Neuron (in vitro differentiated cells): Measurements from ENCODE around the gene ANKRD34A.

ENCODE experiments used
- H2AFZ ChIP-seq: one replicate; pipeline ENCODE4 v1.6.1; 2013; ENCODE audit warnings: low read depth, mild to moderate bottlenecking, inconsistent platforms, low read length, moderate library complexity
- H3K27me3 ChIP-seq: one replicate; pipeline ENCODE4 v1.6.1; 2013; ENCODE audit warnings: low read length; ENCODE audit not compliant: insufficient read depth
- H3K36me3 ChIP-seq: one replicate; pipeline ENCODE4 v1.6.1; 2013; ENCODE audit warnings: low read length; ENCODE audit not compliant: insufficient read depth
- H3K4me1 ChIP-seq: one replicate; pipeline ENCODE4 v1.6.1; 2013; ENCODE audit warnings: low read length; ENCODE audit not compliant: insufficient read depth
- H3K4me3 ChIP-seq: 2 replicates; pipeline ENCODE4 v1.5.1; 2013; ENCODE audit warnings: mild to moderate bottlenecking, low read length, moderate library complexity
- H3K9me3 ChIP-seq: one replicate; pipeline ENCODE4 v1.6.1; 2013; ENCODE audit warnings: low read length

ANKRD34A gene

DNA sequence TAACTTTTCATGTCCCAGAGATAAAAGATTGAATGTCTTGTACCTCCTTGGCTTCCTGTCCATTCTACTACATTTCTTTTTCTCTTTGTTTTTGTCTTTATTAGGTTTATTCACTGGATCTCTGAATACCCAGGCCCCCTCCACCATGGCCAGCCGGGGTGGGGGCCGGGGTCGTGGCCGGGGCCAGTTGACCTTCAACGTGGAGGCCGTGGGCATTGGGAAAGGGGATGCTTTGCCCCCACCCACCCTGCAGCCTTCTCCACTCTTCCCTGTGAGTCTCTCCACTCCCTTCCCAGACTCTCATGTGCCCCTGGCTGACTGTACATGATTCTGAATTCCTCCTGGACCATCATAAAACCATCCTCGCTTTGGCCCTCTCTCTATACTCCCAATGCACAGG is 10.3 kb upstream of the ANKRD34A start:
- Histone ChIP-seq H3K4me3 (no peak overlapping the region), H3K36me3 (no peaks in the 10 kb centered on the region), H3K4me1 (peaks cover 18% of the 10 kb centered on the region), H3K9me3 (no peaks in the 10 kb centered on the region), H3K27me3 (no peaks in the 10 kb centered on the region), H2AFZ (no peak overlapping the region)

DNA sequence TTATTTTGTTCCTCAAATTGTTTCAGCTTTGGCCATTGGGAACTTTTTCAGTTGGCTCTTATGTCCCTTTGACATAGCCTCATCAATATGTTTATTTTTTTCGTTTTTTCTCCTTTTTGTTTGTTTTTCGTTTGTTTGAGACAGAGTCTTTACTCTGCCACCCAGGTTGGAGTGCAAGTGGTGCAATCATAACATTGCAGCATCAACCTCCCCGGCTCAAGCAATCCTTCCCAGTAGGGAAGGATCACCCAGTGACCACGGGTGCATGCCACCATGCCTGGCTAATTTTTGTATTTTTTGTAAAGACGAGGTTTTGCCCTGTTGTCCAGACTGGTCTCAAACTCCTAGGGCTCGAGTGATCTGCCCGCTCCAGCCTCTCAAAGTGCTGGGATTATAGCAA is 8.2 kb upstream of the ANKRD34A start:
- Histone ChIP-seq H2AFZ (no peak overlapping the region), H3K27me3 (no peaks in the 10 kb centered on the region), H3K36me3 (no peaks in the 10 kb centered on the region), H3K9me3 (peaks cover under 1% of the 10 kb centered on the region), H3K4me3 (no peak overlapping the region), H3K4me1 (no peaks in the 10 kb centered on the region)

DNA sequence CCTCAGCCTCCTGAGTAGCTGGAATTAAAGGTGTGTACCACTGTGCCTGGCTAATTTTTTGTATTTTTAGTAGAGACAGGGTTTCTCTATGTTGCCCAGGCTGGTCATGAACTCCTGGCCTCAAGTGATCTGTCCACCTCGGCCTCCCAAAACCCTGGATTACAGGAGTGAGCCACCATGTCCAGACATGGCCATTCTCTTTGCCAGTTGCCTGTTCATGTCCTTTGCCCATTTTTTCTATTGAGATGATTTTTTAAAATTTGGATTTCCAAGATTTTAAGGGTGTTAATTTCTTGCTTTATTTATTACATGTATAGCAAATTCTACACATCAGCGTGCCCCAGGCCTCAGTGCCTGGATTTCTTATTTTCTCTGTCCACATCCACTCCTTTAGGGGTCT is 2.9 kb upstream of the ANKRD34A start:
- no peaks in the 10 kb centered on the region for H3K36me3 ChIP-seq
- no peak overlapping the region for H2AFZ ChIP-seq
- no peak overlapping the region for H3K4me3 ChIP-seq
- H3K9me3 ChIP-seq = peaks cover 4% of the 10 kb centered on the region
- no peaks in the 10 kb centered on the region for H3K27me3 ChIP-seq
- peaks cover 19% of the 10 kb centered on the region for H3K4me1 ChIP-seq

DNA sequence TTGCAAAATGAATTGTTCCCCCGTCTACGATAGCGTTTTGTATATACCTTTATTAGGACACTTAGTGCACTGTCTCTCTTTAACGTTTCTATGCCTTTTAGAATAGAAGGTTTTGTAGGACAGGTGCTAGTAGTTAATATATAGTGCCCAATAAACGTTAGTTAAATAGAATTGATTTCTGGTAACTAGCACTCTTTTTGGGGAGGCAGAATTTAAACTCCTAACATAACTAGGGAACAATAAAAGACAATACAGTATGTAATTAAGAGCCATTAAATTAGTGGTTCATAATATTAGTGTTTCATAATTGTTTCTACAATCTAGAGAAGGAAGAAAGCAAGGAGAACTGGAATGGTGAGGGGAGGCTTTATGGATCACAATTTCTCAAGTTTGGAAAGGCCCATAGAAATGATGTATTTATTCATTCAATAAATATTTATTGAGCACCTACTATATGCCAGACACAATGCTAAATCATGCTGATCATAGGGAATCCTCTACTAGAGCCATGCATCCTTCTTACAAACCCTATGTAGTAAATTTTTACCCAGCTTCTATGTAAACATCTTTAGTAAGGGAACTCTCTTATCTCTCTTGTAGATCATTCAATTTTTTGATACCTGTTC is 857 bp upstream of the ANKRD34A start:
- H3K9me3 ChIP-seq = peaks cover 4% of the 10 kb centered on the region
- peak overlapping the region; percentile 77 for H2AFZ ChIP-seq
- no peaks in the 10 kb centered on the region for H3K27me3 ChIP-seq
- H3K36me3 ChIP-seq = no peaks in the 10 kb centered on the region
- H3K4me3 ChIP-seq = peak overlapping the region; percentile 92
- H3K4me1 ChIP-seq = peaks cover 32% of the 10 kb centered on the region

DNA sequence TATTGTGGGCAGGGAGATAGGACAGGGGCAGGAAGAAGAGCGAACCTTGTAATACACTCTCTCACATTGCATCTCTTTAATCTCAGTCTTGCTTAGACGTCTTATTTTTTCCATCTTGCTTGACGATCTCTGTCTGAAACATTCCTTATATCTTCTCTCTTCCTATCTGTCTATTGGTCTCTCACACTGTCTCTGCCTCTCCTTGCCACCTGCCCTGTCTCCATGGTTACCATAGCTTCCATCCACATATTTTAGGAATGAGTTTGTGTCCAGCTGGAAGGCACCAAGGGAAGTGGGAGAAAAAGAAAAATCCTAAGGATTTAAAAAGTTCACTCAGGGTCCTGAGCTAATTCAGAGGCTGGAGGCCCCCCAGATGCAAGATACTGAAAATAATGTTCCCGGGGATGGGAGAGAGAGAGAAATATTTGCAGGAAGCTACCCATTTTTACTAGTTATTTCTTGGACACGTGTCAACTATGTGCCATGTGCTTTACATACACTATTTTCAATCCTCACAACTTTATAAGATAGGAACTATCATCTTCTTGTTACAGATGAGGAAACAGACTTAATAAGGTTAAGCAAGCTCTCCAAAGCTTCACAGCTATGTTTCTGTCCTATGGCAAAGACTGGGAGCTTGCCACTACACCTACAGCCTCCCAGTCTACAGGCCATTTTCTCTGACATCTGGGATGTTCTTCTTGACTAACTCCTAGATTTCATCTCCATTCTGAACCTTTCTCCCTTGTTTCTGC is 933 bp downstream of the ANKRD34A start:
- H3K4me1 ChIP-seq = peaks cover 45% of the 10 kb centered on the region
- H3K36me3 ChIP-seq = no peaks in the 10 kb centered on the region
- H3K9me3 ChIP-seq = peaks cover 4% of the 10 kb centered on the region
- no peaks in the 10 kb centered on the region for H3K27me3 ChIP-seq
- H2AFZ ChIP-seq = peak overlapping the region; percentile 77
- H3K4me3 ChIP-seq = peak overlapping the region; percentile 92

DNA sequence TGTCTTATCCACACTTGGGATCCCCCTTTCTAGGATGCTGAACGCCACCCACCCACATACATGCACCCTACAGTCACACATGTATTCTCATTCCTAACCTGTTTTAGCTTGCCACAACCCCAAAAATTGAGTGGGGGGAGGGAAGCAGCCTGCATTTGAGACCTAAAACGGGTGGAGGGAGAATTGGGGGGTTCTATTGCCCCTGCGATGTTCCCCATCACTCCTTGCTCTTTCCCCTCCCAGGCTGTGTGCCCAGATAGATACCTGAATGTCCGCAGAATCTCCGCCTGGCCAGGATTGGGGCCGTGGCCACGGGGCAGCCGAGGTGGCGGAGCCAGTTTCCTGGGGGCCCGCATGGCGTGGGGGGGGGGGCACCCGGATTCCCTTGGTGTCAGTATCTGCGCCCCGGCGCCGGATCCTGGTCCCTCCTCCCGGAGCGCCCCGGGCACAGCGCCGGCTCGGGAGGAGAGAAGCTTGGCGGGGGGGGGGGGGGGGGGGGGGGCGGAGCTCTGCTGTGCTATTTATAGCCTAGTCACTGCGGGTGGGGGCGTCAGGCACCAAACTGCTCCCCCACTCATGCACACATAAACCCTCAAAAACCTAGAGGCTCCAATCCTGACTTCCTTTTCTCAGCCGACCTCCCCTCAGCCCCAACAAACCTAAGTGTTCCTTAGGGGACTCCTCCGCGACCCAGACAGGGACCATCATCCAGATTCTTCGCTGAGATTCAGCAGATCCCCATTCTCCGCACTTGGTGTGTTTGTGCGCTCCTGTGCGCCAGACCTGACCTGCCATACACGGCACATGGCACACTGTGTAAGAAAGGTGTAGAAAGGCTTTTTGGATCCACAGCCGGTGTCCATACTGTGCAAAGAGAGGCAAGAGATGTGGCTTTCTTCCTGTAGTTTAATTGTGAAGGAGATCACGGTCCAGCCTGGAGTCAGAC is 1.9 kb downstream of the ANKRD34A start:
- no peaks in the 10 kb centered on the region for H3K27me3 ChIP-seq
- H3K9me3 ChIP-seq = peaks cover 2% of the 10 kb centered on the region
- H2AFZ ChIP-seq = no peak overlapping the region
- no peaks in the 10 kb centered on the region for H3K36me3 ChIP-seq
- H3K4me1 ChIP-seq = peaks cover 48% of the 10 kb centered on the region
- peak overlapping the region; percentile 92 for H3K4me3 ChIP-seq

DNA sequence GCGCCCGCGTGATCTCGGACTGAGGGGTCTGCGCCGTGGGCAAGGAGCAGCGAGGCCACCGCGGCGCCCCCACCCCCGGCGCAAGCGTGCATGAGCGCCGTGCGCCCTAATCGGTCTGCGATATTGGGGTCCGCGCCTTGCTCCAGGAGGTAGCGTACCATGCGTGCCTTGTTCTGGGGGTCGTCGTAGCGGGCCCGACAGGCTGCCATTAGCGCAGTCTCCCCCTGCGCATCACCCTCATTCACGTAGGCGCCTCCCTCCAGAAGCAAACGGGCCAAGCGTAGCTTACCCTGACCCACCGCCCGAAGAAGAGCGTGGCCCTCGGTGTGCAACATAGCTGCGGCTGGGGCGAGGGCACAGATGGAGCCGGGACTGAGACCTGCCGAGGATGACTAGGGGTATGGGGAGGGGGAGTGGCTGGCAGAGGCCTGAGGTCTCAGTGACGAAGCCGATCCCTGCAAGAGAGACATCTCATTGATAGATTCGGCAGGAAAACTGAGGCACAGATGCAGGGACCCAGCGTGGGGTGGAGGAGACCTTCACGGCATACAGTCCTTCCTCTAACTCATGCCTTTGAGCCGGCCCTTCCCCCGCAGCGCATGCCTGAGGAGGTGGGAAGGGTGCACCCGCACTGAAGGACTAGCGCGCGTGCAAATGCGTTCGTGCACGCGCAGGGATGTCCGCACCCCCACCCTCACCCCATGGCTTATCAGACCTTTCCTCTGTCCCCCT is 2.8 kb downstream of the ANKRD34A start:
- Histone ChIP-seq H3K27me3 (no peaks in the 10 kb centered on the region), H3K36me3 (no peaks in the 10 kb centered on the region), H3K4me3 (peak overlapping the region; percentile 57), H3K4me1 (peaks cover 54% of the 10 kb centered on the region), H3K9me3 (no peaks in the 10 kb centered on the region), H2AFZ (no peak overlapping the region)

DNA sequence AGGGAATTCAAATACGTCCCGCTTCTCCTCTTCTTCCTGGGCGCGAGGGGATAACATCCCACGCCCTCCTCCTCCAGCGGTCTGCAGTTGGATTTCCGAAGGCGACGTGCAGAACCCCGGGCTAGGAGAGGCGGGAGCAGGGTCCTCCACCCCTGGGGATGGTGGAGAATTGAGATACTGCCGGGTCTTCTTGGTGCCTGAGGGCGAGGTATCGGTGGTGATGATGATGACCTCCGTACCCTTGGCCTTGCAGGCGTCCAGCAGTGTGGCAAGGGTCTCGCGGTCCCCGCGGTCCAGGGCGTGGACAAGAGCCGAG is 3.3 kb downstream of the ANKRD34A start:
- Histone ChIP-seq H2AFZ (peak overlapping the region; percentile 30), H3K27me3 (no peaks in the 10 kb centered on the region)

DNA sequence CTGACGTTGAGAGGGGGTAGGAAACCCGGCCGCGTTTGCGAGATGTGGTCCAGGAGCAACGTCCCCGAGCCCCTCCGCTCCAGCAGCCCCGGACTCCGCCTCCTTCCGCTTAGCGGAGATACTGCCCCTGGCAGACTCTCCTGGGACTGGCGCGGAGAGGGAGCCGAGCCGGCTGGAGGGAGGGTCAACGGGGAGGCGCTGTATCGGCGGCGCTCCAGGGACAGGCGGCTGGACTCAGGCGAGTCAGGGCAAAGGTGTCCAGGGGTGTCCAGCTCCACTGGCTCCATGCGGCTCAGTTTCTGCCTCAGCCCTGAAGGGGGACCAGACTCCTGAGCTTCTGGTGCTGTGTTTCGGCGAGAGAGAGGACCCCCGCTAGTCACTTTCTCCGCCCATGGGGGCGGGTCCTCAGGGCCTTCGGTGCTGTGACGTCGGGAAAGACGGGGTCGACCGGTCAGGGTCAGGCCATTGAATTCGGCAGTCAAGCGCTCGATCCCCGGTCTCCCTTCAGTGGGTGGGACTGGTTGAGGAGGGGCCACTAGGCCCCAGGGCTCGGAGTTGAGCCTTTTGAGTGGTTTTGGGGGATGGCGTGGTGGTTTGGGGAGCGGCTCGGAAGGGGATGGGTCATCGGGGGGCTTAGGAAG is 3.8 kb downstream of the ANKRD34A start:
- Histone ChIP-seq H2AFZ (peak overlapping the region; percentile 30), H3K36me3 (no peaks in the 10 kb centered on the region), H3K27me3 (no peaks in the 10 kb centered on the region), H3K9me3 (no peaks in the 10 kb centered on the region), H3K4me1 (peaks cover 63% of the 10 kb centered on the region), H3K4me3 (peak overlapping the region; percentile 57)

More for the DNA sequence above, 3.3 kb downstream of the ANKRD34A start:
- peak overlapping the region; percentile 57 for H3K4me3 ChIP-seq
- H3K36me3 ChIP-seq = no peaks in the 10 kb centered on the region
- H3K4me1 ChIP-seq = peaks cover 59% of the 10 kb centered on the region
- no peaks in the 10 kb centered on the region for H3K9me3 ChIP-seq

DNA sequence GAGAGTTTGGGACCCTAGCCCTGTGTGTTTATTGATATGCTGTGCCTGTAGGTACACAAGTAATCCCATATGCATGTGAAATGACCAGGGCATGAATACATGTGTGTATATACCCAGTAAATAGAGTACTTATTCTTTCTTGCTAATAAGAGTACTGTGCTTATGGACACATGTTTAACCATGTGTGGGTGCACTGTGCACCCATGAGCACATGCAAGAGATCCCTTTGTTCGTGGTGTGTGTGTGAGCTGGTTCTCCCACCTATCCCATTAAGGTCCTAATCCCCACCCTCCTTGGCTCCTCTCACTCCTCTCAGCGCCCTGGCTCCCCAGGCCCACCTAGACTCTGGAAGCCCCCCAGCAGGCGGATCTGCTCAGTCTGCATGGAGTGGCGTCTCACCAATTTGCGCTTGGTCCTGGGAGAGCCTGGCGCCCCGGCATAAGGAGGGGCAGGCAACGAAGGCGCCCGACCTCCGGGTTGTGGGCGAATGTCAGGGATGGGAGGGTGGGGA is 4.4 kb downstream of the ANKRD34A start:
- H3K4me1 ChIP-seq = peaks cover 68% of the 10 kb centered on the region
- peak overlapping the region; percentile 57 for H3K4me3 ChIP-seq
- no peak overlapping the region for H2AFZ ChIP-seq
- no peaks in the 10 kb centered on the region for H3K27me3 ChIP-seq
- H3K9me3 ChIP-seq = no peaks in the 10 kb centered on the region
- no peaks in the 10 kb centered on the region for H3K36me3 ChIP-seq

DNA sequence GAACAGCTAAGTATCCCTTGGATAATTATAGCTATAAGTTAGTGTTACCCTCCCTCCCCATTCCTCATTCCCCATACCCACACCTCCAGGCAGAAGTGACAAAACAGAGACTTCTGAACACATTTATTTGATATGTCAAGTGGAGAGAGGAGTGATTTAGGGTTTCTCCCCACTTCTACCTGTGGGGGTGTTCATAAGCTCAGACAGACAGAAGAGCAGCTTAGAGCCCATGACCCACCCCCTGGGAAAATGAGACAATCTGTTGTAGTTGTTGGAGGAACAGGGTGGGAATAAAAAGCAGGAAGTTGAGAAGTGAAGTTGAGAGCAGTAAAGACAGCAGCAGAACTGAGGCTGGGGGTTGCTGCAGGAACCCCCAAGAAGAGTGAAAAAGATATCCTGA is 5.0 kb downstream of the ANKRD34A start:
- Histone ChIP-seq H2AFZ (no peak overlapping the region), H3K9me3 (no peaks in the 10 kb centered on the region), H3K4me3 (no peak overlapping the region), H3K4me1 (peaks cover 73% of the 10 kb centered on the region), H3K27me3 (no peaks in the 10 kb centered on the region), H3K36me3 (no peaks in the 10 kb centered on the region)

DNA sequence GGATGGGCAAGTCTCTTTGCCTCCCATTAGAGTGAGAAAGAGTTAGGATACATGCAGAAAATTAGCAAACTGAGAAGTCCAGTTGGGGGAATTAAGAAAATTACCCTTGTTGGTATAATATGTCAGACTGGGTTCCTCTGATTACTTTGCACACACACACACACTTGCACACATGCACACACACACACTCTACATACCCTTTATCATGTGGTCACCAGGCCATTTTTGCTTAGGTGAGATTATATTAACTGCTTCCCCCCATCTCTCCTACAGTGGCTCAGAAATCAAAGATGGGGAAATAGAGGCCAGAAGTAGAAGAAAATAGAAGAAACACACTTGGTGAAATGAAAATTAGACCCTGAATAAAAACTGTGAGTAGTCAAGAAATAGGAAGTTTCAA is 5.6 kb downstream of the ANKRD34A start:
- Histone ChIP-seq H3K9me3 (no peaks in the 10 kb centered on the region), H3K4me3 (peak overlapping the region; percentile 70), H2AFZ (no peak overlapping the region), H3K36me3 (no peaks in the 10 kb centered on the region), H3K4me1 (peaks cover 69% of the 10 kb centered on the region), H3K27me3 (no peaks in the 10 kb centered on the region)
